HG03025 (cell line): ENCODE results near the gene ASB4.
"Not testable (repeated sequence)": the region's sequence is repeated elsewhere in the genome, so short reads cannot be mapped to it uniquely, and the experiment has no call there.

Source experiments
- ATAC-seq: cut with Tn5 transposase; IDR thresholded peaks from one replicate; pipeline ENCODE4 v1.9.1; 2021; ENCODE audit warnings: mild to moderate bottlenecking, moderate library complexity; ENCODE audit not compliant: unreplicated experiment, low FRiP score

Gene ASB4

DNA sequence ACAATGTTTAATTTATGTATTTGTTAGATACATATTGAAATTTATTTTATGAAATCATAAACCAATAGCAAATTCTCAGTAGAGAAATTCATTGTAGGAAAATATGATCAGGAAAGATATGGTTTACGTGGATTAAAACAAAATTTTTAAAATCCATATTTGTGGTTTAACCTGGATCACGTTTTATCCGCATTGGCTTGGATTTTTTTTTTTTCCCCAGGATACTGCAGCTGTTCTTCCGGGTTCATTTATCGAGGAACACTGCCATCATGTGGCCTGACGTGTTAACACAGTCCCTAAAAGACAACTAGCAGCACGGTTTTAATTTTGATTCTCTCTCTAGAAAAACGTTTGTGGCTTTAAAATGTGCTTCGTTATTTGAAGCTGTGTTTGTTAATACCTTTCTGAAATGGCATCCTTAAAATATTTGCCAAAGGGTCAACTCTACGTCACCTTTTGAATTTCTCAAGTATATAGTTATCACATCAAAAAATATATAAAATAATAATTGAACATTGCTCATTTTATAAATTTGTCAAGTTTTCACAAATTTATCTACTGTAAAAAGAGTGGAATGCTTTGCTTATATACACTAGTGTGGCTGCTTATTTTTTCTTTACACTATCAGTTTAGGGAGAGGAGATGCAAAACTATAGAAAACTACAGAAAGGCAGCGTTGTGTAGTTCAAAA lies 8.7 kb upstream of the ASB4 start:
- peak; percentile 57 for ATAC-seq

DNA sequence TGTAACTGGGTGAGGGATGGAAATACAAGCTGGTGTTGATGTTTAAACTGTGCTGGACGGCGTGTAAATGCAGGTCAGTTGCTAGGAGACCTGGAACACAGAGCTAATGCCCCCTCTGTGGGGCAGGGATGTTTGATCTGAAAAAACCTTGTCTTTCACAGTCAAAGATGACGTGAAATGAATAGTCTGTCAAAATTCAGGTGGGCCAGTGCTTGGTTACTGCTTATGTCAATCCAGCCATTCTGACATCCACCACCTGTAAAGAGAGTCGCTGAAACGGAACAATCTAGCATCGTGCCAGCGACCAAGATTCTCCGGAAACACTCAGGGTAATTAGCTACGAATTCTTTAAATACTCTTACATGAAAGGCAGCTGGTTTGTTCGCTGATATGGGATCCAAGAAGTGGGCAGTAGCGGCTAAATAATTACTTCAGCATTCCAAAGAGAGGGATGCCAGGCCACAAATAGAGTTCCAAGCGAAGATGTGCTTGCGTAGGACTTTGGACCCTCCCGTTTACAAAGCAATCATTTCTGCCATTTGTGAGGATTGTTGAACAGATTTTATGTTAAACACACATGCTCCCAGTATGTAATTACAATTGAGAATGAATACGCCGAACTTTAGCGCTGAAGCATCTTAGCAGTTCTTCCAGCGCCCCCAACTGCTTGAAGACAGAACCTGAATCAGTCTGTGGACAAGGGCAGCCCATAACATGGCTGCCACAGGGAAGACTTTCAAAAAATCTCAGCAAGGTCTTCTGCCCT lies 7.3 kb upstream of the ASB4 start:
- ATAC-seq = no peak

DNA sequence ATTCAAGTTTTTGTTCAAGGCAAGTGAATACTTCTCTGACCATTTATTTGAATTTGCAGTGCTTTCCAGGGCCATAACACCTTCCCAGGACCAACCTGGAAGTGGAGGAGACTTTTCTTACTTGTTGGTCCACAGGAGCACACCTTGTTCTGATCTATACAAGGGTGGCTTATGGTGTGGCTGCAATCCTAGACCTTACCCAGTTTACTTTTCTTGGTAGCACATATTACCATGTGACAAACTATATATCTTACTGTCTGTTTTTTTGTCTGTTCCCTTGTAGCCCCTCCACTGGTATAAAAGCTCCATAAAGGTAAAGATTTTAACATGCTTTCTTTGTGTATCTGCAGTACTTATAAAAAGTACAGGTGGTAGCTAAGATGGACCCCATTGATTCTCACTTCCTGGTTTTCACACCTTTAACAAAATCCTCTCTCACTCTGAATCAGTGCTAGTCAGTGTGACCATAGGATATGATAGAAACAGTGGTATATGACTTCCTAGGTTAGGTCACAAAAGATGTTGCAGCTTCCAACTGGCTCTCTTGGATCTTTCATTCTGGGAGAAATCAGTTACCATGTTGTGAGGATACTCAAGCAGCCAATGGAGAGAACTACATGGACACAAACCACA lies 5.6 kb upstream of the ASB4 start:
- peak; percentile 76 for ATAC-seq

DNA sequence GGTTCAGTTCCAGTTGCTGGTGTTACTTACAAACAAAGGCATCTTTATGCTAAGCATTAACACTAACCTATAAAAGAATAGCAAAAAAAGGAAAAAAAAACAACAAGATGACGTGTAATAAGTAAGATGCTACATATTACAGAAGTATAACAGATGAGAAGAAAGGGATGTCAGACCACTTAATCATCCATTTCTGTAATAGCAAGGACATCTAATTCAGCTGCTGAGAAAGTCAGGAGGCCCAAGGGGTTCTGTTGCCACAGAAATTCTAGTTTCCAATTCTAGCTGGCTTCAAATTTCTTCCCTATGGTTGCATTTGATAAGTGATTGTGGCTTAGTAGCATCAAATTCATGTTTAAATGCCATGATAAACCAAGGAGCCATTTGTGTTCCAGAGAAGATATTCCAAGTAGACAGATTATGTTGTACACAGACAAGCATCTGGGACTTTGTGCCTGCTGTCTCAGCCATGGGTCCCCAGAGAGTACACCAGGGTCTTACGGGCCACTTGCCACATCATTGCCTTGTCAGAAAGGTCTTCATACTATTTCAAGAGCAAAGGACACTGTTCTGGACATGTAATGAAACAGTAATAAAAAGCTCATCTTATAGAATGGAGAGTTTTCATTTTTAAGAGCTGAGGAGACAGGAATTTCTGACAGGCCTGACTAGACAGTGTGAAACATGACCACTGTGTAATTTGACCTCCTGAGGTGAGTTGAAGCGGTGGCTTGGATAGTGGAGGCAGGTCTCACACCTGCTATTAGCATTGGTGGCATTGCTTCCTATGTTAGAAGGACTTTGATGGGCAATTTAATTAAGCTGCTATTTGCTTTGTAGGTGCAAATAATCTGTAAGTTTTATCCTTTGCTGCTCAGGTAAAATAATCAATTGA lies 4.2 kb upstream of the ASB4 start:
- no peak for ATAC-seq

DNA sequence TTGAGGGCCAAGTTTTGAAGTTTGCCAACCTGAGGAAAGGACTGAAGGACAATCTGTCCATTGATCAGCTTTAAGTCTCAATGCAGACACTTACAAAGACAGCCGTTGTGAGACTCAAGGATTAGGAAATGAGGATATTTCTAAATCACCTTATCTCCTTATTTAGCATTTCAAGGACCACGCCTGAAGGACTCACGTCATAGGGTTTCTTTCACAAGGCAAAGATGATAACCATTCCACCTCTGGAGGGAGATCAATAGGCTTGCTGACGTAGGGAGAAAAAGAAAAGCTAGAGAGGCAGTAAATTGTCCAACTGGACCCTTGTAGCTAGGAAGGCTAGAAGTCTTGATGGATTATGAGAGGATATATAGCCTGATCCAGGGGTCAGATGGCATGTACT lies 3.3 kb upstream of the ASB4 start:
- no peak for ATAC-seq

DNA sequence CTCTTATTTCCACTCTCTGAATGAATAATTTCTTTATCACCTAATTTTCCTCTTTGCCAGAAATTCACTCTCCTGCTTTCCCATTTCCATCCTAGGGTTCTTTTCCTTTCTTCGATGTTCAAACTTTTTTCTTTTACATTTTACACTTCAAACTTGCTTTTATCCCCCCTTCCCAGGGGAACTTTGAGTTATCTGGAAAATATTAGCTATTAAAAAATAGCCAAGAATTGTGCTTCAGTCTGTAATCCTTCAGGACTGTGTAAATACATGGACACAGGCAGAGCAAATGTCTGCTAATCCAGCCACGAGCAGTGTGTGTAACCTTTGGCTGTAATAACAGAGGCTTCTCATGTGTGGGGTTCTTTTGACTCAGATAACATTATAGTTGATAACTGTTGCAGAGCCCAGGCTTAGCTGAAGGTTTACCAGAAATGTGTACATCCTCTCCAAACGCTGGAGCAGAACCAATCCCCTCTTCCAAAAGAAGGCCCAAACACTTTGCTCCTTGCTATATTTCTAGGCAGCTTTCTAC lies 4.6 kb downstream of the ASB4 start:
- no peak for ATAC-seq

DNA sequence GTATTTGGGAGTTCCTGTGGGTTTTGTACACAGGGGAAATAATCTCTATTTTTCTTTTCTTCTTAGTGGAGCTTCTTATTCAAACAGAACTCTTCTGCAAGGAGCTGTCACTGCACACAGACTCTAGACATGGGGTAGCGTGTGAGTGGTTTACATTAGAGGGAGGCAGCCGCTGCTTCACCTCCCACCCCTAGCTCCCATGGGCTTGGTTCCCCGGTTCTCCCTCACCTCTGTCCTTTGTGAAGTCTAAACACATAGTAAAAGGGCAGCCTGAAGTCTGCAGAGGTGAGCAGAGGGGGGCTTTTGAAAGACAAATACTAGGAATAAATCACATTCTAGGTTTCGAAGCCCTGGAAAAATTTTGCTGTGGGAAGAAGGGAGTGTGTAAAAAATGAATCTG lies 5.5 kb downstream of the ASB4 start:
- ATAC-seq = no peak

DNA sequence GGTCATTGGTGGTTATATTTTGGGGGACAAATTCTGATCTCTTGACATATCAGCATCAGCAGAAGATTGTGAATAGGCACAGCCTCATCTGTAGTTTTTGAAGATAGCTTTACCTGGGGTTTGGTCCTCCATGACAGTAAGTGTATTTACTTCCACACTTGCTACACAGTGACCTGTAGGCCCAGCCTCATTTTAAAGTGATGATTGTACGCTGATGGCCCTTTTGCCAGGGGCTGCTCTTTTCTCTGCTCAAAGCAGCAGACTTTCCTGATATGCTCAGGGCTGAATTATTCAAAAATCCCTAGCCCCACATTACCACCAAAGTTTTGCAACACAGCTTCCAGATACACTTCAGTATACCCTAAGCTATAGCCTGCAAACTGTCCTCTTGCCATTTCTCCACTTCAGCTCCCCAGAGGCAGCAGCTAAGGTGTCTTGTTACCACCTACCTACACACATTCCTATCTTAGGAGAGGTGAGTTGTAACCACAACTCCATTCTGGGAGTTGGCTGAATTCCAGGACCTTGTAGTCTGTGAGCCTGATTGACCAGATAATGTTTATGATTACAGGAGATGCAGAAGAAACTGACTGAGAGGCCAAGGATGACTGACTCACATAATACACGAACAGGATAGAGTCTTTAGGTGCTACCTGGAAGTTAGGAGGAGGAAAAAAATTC lies 6.0 kb downstream of the ASB4 start:
- ATAC-seq = no peak

DNA sequence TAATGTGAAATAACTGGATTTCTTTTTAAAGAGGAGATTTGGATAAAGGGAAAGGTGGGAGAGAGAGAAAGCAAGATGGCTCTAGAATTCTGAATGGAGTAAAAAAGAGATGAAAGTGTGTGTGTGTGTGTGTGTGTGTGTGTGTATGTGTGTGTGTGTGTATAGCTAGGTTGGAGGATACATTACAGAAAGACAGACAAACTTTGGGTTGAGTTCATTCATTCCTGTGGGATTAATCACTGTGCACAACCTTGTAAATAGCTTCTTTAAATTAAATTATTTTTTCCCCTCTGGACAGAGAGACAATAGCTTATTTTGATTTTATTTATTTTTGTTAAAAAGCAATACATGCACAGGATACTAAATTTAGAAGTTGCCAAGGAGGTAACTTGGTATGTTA lies 7.5 kb downstream of the ASB4 start:
- no peak for ATAC-seq

DNA sequence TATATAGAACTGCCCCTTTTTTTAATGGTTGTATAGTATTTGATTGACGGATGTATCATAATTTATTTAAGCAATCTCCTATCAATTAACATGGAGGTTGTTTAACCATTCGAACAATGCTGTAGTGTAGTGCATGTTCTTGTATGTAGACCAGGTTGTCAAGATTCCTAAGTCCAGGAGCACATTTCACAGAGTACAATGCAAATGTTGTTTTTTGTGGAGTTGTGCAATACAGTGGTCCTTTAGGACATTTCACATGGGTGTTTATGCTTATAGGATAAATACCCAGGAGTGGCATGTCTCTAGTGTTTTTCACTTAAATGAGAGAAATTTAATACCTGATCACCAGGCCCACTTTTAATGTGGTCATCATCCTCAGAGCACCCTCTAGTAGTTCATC lies 8.1 kb downstream of the ASB4 start:
- no peak for ATAC-seq

DNA sequence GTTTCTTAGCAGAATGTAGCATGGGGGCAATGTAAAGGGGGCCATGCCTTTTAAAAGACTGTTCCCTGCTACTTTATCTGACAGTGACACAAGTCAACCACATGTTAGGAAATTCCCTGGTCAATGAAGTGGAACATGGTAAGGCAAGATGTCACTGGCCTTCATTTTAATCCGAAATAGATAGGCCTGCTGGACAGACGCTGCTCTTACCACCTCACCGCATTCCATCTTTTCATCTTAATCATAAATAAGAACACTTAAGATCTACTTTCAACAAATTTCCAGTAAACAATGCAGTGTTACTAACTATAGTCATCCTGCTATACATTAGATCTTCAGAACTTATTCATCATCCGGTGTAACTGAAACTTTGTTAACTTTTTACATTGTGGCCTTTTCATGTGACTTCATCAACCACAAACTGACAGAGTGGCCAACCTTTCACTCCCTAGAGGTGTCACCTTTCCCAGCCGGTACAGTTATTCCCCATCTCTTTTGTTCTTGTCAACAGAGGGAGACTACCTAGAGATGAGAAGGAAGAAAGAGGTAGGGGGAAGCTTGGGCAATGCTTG lies 15.6 kb downstream of the ASB4 start:
- peak; percentile 93 for ATAC-seq

DNA sequence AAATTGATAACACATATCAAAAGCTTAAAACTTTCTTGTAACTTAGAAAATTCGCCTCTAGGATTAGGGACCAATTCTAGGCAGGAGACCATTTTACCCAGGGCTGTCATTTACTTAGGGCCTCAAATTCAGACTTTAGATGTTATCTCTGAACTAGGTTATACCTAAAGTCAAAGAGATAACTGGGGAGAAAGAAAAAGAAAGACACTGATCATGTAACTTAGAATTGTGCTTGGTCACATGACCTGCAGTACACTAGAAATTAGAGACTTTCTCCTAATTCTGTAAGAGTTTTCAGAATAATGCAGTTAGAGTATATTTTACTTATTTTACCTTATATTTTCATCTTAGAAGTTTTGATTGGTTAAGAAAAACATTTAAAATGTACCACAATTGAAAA lies 16.7 kb downstream of the ASB4 start:
- ATAC-seq = no peak

DNA sequence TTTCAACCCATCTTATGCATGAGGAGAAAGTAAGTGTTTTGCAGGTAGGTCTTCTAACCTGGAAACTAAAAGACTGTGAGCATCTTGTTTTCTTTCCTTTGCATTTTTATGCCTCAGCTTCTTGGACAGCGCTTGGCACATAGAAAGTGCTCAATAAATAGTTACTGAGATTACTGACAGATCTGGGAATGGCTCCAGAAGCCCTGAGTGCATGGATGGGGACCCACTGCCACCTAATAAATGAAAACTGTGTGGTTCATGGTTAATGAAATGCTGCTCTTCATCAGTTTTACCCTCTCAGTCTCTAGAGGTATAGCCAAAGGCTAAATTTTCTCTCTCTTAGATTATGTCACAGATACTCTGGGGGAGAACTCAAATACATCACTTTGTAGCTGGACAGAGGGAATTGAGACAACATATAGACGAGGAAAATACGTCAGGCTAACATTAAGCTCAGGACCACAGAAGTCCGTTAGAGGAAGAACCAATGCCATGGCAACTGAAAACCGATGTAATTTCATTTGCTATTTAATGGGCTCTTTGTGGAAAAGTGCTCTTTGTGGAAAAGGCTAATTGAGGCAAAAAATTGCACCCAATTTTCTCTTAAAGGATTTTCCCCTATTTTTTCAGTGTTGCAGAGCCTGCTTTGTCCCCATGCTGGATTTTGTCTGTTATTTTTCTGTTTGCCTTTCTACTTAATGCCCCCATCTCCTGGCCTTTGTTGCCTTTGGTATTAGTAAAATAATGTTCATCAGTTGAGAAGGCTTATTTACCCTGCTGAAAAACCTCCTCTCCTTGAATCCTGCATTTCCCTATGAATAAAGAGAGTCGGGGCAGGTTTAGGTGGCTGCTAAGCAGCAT lies 17.8 kb downstream of the ASB4 start:
- ATAC-seq = no peak

DNA sequence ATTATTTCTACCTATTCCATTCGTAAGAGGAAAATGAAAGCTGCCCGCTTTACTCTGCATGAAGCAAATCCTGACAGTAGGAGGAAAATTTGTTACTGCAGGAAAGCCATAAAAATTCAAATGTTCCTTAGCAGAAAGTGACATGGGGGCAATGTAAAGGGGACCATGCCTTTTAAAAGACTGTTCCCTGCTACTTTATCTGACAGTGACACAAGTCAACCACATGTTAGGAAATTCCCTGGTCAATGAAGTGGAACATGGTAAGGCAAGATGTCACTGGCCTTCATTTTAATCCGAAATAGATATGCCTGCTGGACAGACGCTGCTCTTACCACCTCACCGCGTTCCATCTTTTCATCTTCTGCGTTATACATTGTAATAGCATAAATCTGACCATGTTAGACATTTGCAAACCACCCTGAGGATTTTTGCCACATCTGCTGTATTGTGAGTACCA lies 18.4 kb downstream of the ASB4 start:
- not testable (repeated sequence) for ATAC-seq

DNA sequence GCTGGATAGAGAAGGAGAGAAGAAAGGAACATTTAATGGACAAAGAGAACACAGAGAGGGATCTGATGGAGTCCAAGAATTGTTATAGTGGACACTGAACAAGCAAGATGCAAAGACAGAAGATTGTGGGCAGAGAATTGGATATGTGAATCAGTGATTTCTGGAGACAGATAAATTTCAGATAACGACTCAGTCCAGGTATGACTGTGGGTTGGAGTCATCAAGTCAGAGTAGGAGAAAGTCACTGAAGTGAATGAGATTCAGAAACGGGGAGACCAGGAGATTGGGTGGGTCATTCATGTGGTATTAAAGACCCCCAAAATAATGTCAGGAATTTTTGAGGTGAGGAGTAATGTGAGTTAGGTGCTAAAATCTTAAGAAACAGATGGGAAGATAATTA lies 23.0 kb downstream of the ASB4 start:
- ATAC-seq = no peak

DNA sequence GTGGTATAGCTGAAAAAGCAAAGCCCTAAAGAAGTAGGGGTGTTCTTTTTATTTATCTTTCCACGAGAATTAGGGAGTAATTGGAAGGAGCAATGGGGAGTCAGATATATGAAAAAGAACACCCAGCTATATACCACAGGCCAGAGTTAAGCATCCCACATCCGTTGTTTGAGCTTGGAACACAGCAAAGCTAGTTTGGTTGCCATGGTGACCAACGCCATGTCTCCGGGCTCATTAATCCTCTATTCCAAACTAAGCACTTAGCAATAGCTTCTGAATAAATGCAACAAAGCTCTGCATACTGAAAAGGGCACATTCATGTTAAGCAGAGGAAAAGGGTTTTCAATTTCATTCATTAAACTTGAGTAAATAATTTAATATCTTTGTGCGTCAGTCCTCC lies 23.5 kb downstream of the ASB4 start:
- ATAC-seq = no peak

DNA sequence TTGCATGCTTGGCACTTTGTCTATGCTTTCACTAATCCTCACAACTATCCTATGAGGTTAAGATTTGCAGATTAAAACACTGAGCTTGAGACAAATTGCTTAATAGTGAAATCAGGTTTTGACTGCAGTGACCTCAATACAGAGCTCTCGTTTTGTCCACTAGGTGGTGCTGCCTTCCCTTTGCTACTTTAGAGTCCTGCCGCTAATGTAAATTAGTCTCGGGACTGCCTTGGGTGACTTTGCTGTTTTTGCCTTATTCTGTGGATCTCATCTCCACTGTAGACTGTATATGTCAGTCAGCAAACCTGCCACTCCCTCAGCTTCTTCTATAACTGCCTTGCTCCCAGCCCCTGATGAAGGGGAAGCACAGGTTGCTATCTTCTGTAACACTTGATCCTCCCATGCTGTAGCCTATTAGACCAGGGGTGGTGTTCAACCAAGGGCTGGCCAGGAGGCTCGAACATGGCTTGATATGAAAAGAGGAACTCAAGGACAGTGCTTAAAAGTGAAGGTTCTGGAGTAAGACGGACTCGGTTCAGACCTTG lies 26.0 kb downstream of the ASB4 start:
- peak; percentile 94 for ATAC-seq

DNA sequence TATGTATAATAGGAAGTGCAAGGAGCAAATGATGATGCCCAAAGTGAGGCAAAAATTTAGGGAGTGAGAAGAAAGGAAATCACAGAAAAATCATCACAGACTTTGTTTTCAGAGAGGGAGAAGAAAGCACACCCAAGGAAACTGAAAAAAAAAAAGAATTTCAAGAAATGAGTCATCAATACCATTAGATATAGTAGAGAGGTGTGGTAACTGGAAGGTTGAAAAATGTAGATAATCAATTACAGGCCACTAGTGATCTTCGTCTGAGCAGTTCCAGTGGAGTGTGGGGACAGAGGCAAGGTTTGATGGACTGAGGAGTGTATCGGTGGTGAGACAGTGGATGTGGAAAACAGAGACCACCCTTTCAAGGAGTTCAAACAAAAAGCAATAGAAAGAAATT lies 31.7 kb downstream of the ASB4 start:
- ATAC-seq = peak; percentile 48
